ENCODE results near the gene AP5B1. TPM values are rescaled to one million over a fixed set of nuclear protein-coding genes. Genes with fewer than 3 reads are reported as not detected.

AP5B1 gene
- total and polyA plus RNA-seq, 9 of the 15 experiments (the other 6 are each of a cell fraction or from before 2014, with no cell fraction given): 0.51 to 24.2 (median 5.1) TPM

GRCh38 chr11:65727865-65728264 lies 52.9 kb downstream of the AP5B1 start (continued):
- TF ChIP-seq ILK (tag; IDR thresholded peaks at IDR 0.05; ENCODE audit: borderline replicate concordance, low read depth): no peak

- H3K4me3 ChIP-seq: no peak overlapping the region
- ChIA-PET CTCF (ENCODE audit: low intra/inter-chr PET ratio) (no interaction called here), POLR2A (interaction anchor here (0.5 kb wide), 1 partner anchor 213 kb away, joined by 3 read pairs; no protein-coding TSS in a partner anchor)
- DNase-seq (ENCODE audit: extremely low read depth in 1 of 4, low spot score in 3 of 4) (peak in 2 of 4 experiments; percentile 27 to 40), FAIRE-seq (peak; percentile 82), ATAC-seq (peak; percentile 87)
- no peak overlapping the region for H3K27ac ChIP-seq (ENCODE audit: extremely low read depth, low read depth, low read length)
- H3K79me2 ChIP-seq (ENCODE audit: control insufficient read depth, insufficient read depth, low read length): no peaks in the 10 kb centered on the region
- no peaks in the 10 kb centered on the region for H3K9me1 ChIP-seq (ENCODE audit: control insufficient read depth, insufficient read depth, low read length)
- no peaks in the 10 kb centered on the region for H4K20me1 ChIP-seq (replicated peaks; ENCODE audit: control insufficient read depth, insufficient read depth, low read length)
- peaks cover 0 to 9% of the 10 kb centered on the region in 2 experiments; a peak in 2 of 5 replicates for H3K27me3 ChIP-seq (ENCODE audit: control insufficient read depth in 2 of 2, insufficient read depth in 2 of 2, low read length in 2 of 2)
- no peaks in the 10 kb centered on the region for H3K36me3 ChIP-seq (ENCODE audit: control insufficient read depth, insufficient read depth, low read length)
- no TSS peak for BruUV-seq (replicated peaks)
- H3K4me1 ChIP-seq (replicated peaks in 1 of 2; ENCODE audit: control insufficient read depth in 2 of 2, insufficient read depth in 2 of 2, low read length in 2 of 2): peaks cover 3 to 6% of the 10 kb centered on the region in 2 experiments; a peak in 3 of 5 replicates
- WGBS (ENCODE audit: insufficient coverage, low coverage, missing lambda C conversion rate): 1% methylated on average over 6 of the region's 6 CpGs
- intact Hi-C loops (cut with micrococcal nuclease): no loop called here
- TF ChIP-seq RAD21 (CRISPR knock-in tag; conservative IDR thresholded peaks at IDR 0.05 in 1 of 2, IDR thresholded peaks at IDR 0.05 in 1 of 2) (peak; percentile 20 to 42; a peak in 1 of 4 replicates), TCF7 (IDR thresholded peaks at IDR 0.05; ENCODE audit: borderline replicate concordance) (no peak), TRIM24 (IDR thresholded peaks at IDR 0.05) (no peak), ZNF384 (IDR thresholded peaks at IDR 0.05; ENCODE audit: low read depth, low read length) (peak; percentile 58; the same call in 1 of the 2 replicates), MXD1 (CRISPR knock-in tag; IDR thresholded peaks at IDR 0.05; ENCODE audit: borderline replicate concordance, poor library complexity, severe bottlenecking) (no peak), RCOR1 (IDR thresholded peaks at IDR 0.05; ENCODE audit: borderline replicate concordance in 1 of 2, low read depth in 2 of 2, low read length in 2 of 2) (0 out of 4 replicates have a peak, but pooled peaks of 1 of the 2 experiments have one; percentile 32), CTCF (IDR thresholded peaks at IDR 0.05 in 2 of 3, conservative IDR thresholded peaks at IDR 0.05 in 1 of 3; ENCODE audit: insufficient read depth in 2 of 3, low read depth in 1 of 3, low read length in 3 of 3) (peak; percentile 52 to 60 (median 58)), CHCHD3 (CRISPR knock-in tag; IDR thresholded peaks at IDR 0.05) (no peak), CTCFL (IDR thresholded peaks at IDR 0.05; ENCODE audit: borderline replicate concordance, insufficient read depth, low read depth, low read length, poor library complexity, severe bottlenecking) (peak; percentile 64)
- H3K9me3 ChIP-seq (replicated peaks; ENCODE audit: control insufficient read depth, insufficient read depth, low read depth, low read length): no peaks in the 10 kb centered on the region
- H3K4me2 ChIP-seq (ENCODE audit: insufficient read depth, low read length): no peak overlapping the region
- peak overlapping the region; percentile 65 for H2AFZ ChIP-seq (ENCODE audit: low read depth, low read length)
- in situ Hi-C loops (cut with MboI): no loop called here
- no peak overlapping the region for H3K9ac ChIP-seq (ENCODE audit: insufficient read depth in 1 of 2, low read depth in 2 of 2, low read length in 2 of 2)
These were observed 54.1 kb downstream of the AP5B1 start for GRCh38 chr11:65726660-65727059.
